WTC11 (cell line): ENCODE results near the gene FBLL1.
"Not testable (repeated sequence)": the region's sequence is repeated elsewhere in the genome, so short reads cannot be mapped to it uniquely, and the experiment has no call there.

Source experiments
- AR ChIP-seq: fragments of 250-450 bp; sonication (Bioruptor Pico); IDR thresholded peaks from 2 replicates; pipeline ENCODE4 v1.9.0; 2021; ENCODE audit warnings: mild to moderate bottlenecking
- CTCF ChIP-seq: fragments of 200-600 bp; IDR thresholded peaks from 2 replicates; pipeline ENCODE4 v1.8.0; 2022; ENCODE audit warnings: antibody characterized with exemption
- MAX ChIP-seq: sonication (generic); formaldehyde crosslinking; IDR thresholded peaks from 2 replicates; pipeline ENCODE4 v1.8.0; 2022; ENCODE audit warnings: mild to moderate bottlenecking, missing genetic modification reagents

DNA sequence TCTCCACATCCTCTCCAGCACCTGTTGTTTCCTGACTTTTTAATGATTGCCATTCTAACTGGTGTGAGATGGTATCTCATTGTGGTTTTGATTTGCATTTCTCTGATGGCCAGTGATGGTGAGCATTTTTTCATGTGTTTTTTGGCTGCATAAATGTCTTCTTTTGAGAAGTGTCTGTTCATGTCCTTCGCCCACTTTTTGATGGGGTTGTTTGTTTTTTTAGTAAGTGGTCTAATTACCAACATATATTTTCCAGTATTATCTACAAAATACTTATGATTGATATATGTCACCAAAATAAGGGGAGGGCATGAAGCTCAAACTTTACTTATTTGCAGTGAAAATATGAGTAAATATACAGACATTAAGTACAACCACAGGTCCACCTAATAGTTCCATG lies 45.1 kb downstream of the FBLL1 start:
- TF ChIP-seq CTCF; AR (CRISPR knock-in tag); MAX (CRISPR knock-in tag): not testable (repeated sequence)
